Hepatocyte (in vitro differentiated cells): Measurements from ENCODE around the gene RPP21. TPM values are rescaled to one million over a fixed set of nuclear protein-coding genes. Genes with fewer than 3 reads are reported as not detected.
"Not testable (repeated sequence)": the region's sequence is repeated elsewhere in the genome, so short reads cannot be mapped to it uniquely, and the experiment has no call there.

Experiments
- DNase-seq: peaks from one replicate; pipeline ENCODE4 v3.0.0-alpha.2; 2016; ENCODE audit warnings: low spot score
- H2AFZ ChIP-seq: fragments of 200-600 bp; sonication (generic); 2 replicates; pipeline ENCODE4 v1.6.0; 2016; ENCODE audit warnings: antibody characterized with exemption, mild to moderate bottlenecking
- H3K27ac ChIP-seq: fragments of 200-600 bp; sonication (generic); 2 replicates; pipeline ENCODE4 v1.5.1; 2016; ENCODE audit warnings: mild to moderate bottlenecking
- H3K27me3 ChIP-seq: fragments of 200-600 bp; sonication (generic); 2 replicates; pipeline ENCODE4 v1.6.1; 2016
- H3K36me3 ChIP-seq: fragments of 200-600 bp; sonication (generic); replicated peaks from 2 replicates; pipeline ENCODE4 v1.5.1; 2016; ENCODE audit warnings: low read depth; ENCODE audit not compliant: insufficient read depth
- H3K4me1 ChIP-seq: fragments of 200-600 bp; sonication (generic); 2 replicates; pipeline ENCODE4 v1.5.1; 2016; ENCODE audit warnings: mild to moderate bottlenecking, moderate library complexity; ENCODE audit not compliant: insufficient read depth
- H3K4me2 ChIP-seq: fragments of 200-600 bp; sonication (generic); 2 replicates; pipeline ENCODE4 v1.6.0; 2016
- H3K4me3 ChIP-seq: fragments of 200-600 bp; sonication (generic); 2 replicates; pipeline ENCODE4 v1.5.1; 2016; ENCODE audit warnings: mild to moderate bottlenecking
- H3K79me2 ChIP-seq: fragments of 200-600 bp; sonication (generic); 2 replicates; pipeline ENCODE4 v1.6.0; 2017; ENCODE audit warnings: mild to moderate bottlenecking
- H3K9me2 ChIP-seq: fragments of 200-600 bp; sonication (generic); replicated peaks from 2 replicates; pipeline ENCODE4 v1.6.0; 2017; ENCODE audit warnings: mild to moderate bottlenecking; ENCODE audit not compliant: insufficient read depth
- H3K9me3 ChIP-seq: fragments of 200-600 bp; sonication (generic); 2 replicates; pipeline ENCODE4 v1.5.1; 2016; ENCODE audit warnings: low read depth, mild to moderate bottlenecking
- H4K20me1 ChIP-seq: fragments of 200-600 bp; sonication (generic); 2 replicates; pipeline ENCODE4 v1.6.0; 2016; ENCODE audit warnings: mild to moderate bottlenecking; ENCODE audit not compliant: insufficient read depth, poor library complexity, severe bottlenecking
- CTCF ChIP-seq: fragments of 200-600 bp; sonication (generic); IDR thresholded peaks from 2 replicates; pipeline ENCODE4 v1.5.1; 2016; ENCODE audit warnings: antibody characterized with exemption, mild to moderate bottlenecking; ENCODE audit not compliant: poor library complexity
- EZH2 ChIP-seq: fragments of 200-600 bp; sonication (generic); IDR thresholded peaks from 2 replicates; pipeline ENCODE4 v1.6.1; 2016; ENCODE audit warnings: antibody characterized with exemption, mild to moderate bottlenecking, borderline replicate concordance
- EZH2phosphoT487 ChIP-seq: fragments of 200-600 bp; sonication (generic); IDR thresholded peaks from one replicate; pipeline ENCODE4 v1.6.1; 2018; ENCODE audit warnings: antibody characterized with exemption, mild to moderate bottlenecking, low read depth, moderate library complexity; ENCODE audit not compliant: unreplicated experiment, severe bottlenecking
- WGBS: methylation state at CpG from one replicate; pipeline ENCODE4 v1.1.6; 2016; ENCODE audit warnings: low lambda C conversion rate; ENCODE audit errors: missing lambda C conversion rate; 5-methylcytosine and 5-hydroxymethylcytosine counted together
- polyA plus RNA-seq: library from polyadenylated mRNA; unstranded; fragments of >200 nt; fragmentation: Nextera tagmentation; extraction: Ambion mirVana; gene quantifications from 2 replicates; pipeline ENCODE4 v1.2.1, GENCODE V29; 2016
- total RNA-seq: library from RNA; depleted of rRNA; stranded (reverse); fragments of >200 nt; gene quantifications from 2 replicates; pipeline ENCODE4 v1.2.3, GENCODE V29; 2014

RPP21 gene
- total and polyA plus RNA-seq, 2 experiments from 2014 or later: 40.8 to 87.2 TPM

GRCh38 chr6:30361661-30362060 lies 16.7 kb downstream of the RPP21 start:
- no peak for DNase-seq
- WGBS: 63% methylated on average over 2 of the region's 2 CpGs
- H3K36me3 ChIP-seq: no peaks in the 10 kb centered on the region
- no peak overlapping the region for H2AFZ ChIP-seq
- H3K4me2 ChIP-seq: no peak overlapping the region
- H4K20me1 ChIP-seq: no peaks in the 10 kb centered on the region
- H3K4me3 ChIP-seq: no peak overlapping the region
- H3K27me3 ChIP-seq: peaks cover 80% of the 10 kb centered on the region
- no peaks in the 10 kb centered on the region for H3K9me2 ChIP-seq
- H3K79me2 ChIP-seq: no peaks in the 10 kb centered on the region
- no peak overlapping the region for H3K27ac ChIP-seq
- H3K4me1 ChIP-seq: no peaks in the 10 kb centered on the region
- no peaks in the 10 kb centered on the region for H3K9me3 ChIP-seq
- TF ChIP-seq CTCF: no peak
- no peak for TF ChIP-seq EZH2phosphoT487
- TF ChIP-seq EZH2: no peak

GRCh38 chr6:30363459-30363858 lies 18.5 kb downstream of the RPP21 start:
- peaks cover 73% of the 10 kb centered on the region for H3K27me3 ChIP-seq

GRCh38 chr6:30364591-30364990 lies 19.6 kb downstream of the RPP21 start:
- peaks cover 62% of the 10 kb centered on the region for H3K27me3 ChIP-seq
- TF ChIP-seq CTCF (no peak), EZH2phosphoT487 (no peak), EZH2 (no peak)
- no peak for DNase-seq
- H3K4me2 ChIP-seq: no peak overlapping the region
- H3K27ac ChIP-seq: no peak overlapping the region
- no peak overlapping the region for H2AFZ ChIP-seq
- no peaks in the 10 kb centered on the region for H3K79me2 ChIP-seq
- H4K20me1 ChIP-seq: no peaks in the 10 kb centered on the region
- no peaks in the 10 kb centered on the region for H3K36me3 ChIP-seq
- no peak overlapping the region for H3K4me3 ChIP-seq
- 90% methylated on average over 2 of the region's 2 CpGs for WGBS
- H3K4me1 ChIP-seq: no peaks in the 10 kb centered on the region
- H3K9me3 ChIP-seq: no peaks in the 10 kb centered on the region
- H3K9me2 ChIP-seq: no peaks in the 10 kb centered on the region

More at GRCh38 chr6:30363459-30363858, 18.5 kb downstream of the RPP21 start:
- no peaks in the 10 kb centered on the region for H3K9me2 ChIP-seq
- DNase-seq: no peak
- H3K27ac ChIP-seq: no peak overlapping the region
- WGBS: 80% methylated on average over 2 of the region's 2 CpGs
- H3K4me2 ChIP-seq: no peak overlapping the region
- H4K20me1 ChIP-seq: no peaks in the 10 kb centered on the region
- no peak for TF ChIP-seq EZH2
- TF ChIP-seq CTCF: no peak
- no peak for TF ChIP-seq EZH2phosphoT487
- H3K79me2 ChIP-seq: no peaks in the 10 kb centered on the region
- H2AFZ ChIP-seq: no peak overlapping the region
- H3K4me3 ChIP-seq: no peak overlapping the region
- H3K9me3 ChIP-seq: no peaks in the 10 kb centered on the region
- no peaks in the 10 kb centered on the region for H3K36me3 ChIP-seq
- no peaks in the 10 kb centered on the region for H3K4me1 ChIP-seq

GRCh38 chr6:30369280-30369679 lies 24.3 kb downstream of the RPP21 start:
- H3K4me3 ChIP-seq, H3K36me3 ChIP-seq, H2AFZ ChIP-seq, H3K9me2 ChIP-seq, H3K79me2 ChIP-seq, H3K27ac ChIP-seq, H4K20me1 ChIP-seq, DNase-seq, H3K9me3 ChIP-seq, H3K4me1 ChIP-seq, H3K4me2 ChIP-seq: not testable (repeated sequence)
- WGBS: 27% methylated on average over 1 of the region's 1 CpG
- peaks cover 24% of the 10 kb centered on the region for H3K27me3 ChIP-seq
